Measurements from ENCODE around the gene ZNF467. TPM values are rescaled to one million over a fixed set of nuclear protein-coding genes. Genes with fewer than 3 reads are reported as not detected.

ZNF467 gene
- total and polyA plus RNA-seq, 2 donors (not counting 3 experiments of a cell fraction or from before 2014, with no cell fraction given) = 4.2 to 8.9 TPM

DNA sequence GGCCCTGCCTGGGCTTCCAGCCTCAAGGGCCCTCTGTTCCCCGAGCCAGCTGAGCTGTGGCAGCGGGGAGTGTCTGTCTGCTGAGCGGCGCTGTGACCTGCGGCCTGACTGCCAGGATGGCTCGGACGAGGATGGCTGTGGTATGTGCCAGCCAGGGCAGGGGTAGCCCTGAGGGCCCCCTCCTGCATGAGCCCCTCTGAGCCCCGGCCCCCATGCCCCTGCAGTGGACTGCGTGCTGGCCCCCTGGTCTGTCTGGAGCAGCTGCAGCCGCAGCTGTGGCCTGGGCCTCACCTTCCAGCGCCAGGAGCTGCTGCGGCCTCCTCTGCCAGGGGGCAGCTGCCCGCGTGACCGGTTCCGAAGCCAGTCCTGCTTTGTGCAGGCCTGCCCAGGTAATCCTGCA, 28.4 kb upstream of the ZNF467 start:
- no peak overlapping the region for H3K27ac ChIP-seq (ENCODE audit: insufficient read depth, low read depth, low read length)
- H3K36me3 ChIP-seq (ENCODE audit: control insufficient read depth in 2 of 2, extremely low read depth in 1 of 2, insufficient read depth in 2 of 2, low read length in 2 of 2) = no peaks in the 10 kb centered on the region
- dilution Hi-C loops (cut with MboI; ENCODE audit: extremely low pct_ligation_motif_present, low sequenced_read_pairs) (no loop called here), intact Hi-C loops (cut with micrococcal nuclease) (no loop called here)
- no peak overlapping the region for H3K9ac ChIP-seq (replicated peaks; ENCODE audit: extremely low read depth, insufficient read depth, low read length)
- CTCF ChIA-PET = interaction anchor here (4.6 kb wide), 1 partner anchor 139 kb away, joined by 47 read pairs; no protein-coding TSS in a partner anchor
- no peaks in the 10 kb centered on the region for H4K20me1 ChIP-seq (replicated peaks; ENCODE audit: control insufficient read depth, extremely low read depth, insufficient read depth, low read length)
- H3K27me3 ChIP-seq (ENCODE audit: control insufficient read depth in 2 of 2, insufficient read depth in 2 of 2, low read length in 2 of 2) = no peaks in the 10 kb centered on the region
- no peak overlapping the region for H2AFZ ChIP-seq (ENCODE audit: low read depth, low read length)
- no peaks in the 10 kb centered on the region for H3K4me1 ChIP-seq (ENCODE audit: control insufficient read depth, extremely low read depth, insufficient read depth, low read length)
- DNase-seq (ENCODE audit: low read depth, low spot score) (no peak), FAIRE-seq (no peak)
- H3K9me3 ChIP-seq (replicated peaks; ENCODE audit: control insufficient read depth, insufficient read depth, low read length) = no peaks in the 10 kb centered on the region
- H3K4me3 ChIP-seq (replicated peaks in 1 of 3; ENCODE audit: insufficient read depth in 1 of 3, low read depth in 1 of 3, low read length in 3 of 3) = no peak overlapping the region
- no TSS peak for BruUV-seq (replicated peaks)
- TF ChIP-seq, protein P1, sequence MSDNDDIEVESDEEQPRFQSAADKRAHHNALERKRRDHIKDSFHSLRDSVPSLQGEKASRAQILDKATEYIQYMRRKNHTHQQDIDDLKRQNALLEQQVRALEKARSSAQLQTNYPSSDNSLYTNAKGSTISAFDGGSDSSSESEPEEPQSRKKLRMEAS (IDR thresholded peaks at IDR 0.05; ENCODE audit: insufficient read depth, insufficient read length) = no peak
- TF ChIP-seq JUN (IDR thresholded peaks at IDR 0.05; ENCODE audit: borderline replicate concordance, insufficient read depth, insufficient read length, low read depth) = no peak
- no peak for TF ChIP-seq POLR2A (IDR thresholded peaks at IDR 0.05; ENCODE audit: low read depth, low read length)
- TF ChIP-seq POLR2AphosphoS5 (IDR thresholded peaks at IDR 0.05; ENCODE audit: insufficient read depth, low read depth, low read length) = no peak
- TF ChIP-seq, protein P2, sequence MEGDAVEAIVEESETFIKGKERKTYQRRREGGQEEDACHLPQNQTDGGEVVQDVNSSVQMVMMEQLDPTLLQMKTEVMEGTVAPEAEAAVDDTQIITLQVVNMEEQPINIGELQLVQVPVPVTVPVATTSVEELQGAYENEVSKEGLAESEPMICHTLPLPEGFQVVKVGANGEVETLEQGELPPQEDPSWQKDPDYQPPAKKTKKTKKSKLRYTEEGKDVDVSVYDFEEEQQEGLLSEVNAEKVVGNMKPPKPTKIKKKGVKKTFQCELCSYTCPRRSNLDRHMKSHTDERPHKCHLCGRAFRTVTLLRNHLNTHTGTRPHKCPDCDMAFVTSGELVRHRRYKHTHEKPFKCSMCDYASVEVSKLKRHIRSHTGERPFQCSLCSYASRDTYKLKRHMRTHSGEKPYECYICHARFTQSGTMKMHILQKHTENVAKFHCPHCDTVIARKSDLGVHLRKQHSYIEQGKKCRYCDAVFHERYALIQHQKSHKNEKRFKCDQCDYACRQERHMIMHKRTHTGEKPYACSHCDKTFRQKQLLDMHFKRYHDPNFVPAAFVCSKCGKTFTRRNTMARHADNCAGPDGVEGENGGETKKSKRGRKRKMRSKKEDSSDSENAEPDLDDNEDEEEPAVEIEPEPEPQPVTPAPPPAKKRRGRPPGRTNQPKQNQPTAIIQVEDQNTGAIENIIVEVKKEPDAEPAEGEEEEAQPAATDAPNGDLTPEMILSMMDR (IDR thresholded peaks at IDR 0.05; ENCODE audit: extremely low read depth in 1 of 2, insufficient read depth in 1 of 2, low read depth in 1 of 2, low read length in 2 of 2) = no peak
- no peak for TF ChIP-seq MYC (IDR thresholded peaks at IDR 0.05; ENCODE audit: low read depth, low read length)
- no peak for TF ChIP-seq EZH2 (IDR thresholded peaks at IDR 0.05; ENCODE audit: borderline replicate concordance, low read depth, low read length, severe bottlenecking)
- no peak for TF ChIP-seq GATA2 (IDR thresholded peaks at IDR 0.05; ENCODE audit: insufficient read depth, insufficient read length, low read depth, low read length)
- no peak for TF ChIP-seq FOS (IDR thresholded peaks at IDR 0.05; ENCODE audit: borderline replicate concordance, insufficient read depth, low read length)
- no peak overlapping the region for H3K4me2 ChIP-seq (ENCODE audit: insufficient read depth, low read length)
- H3K9me1 ChIP-seq (replicated peaks; ENCODE audit: control insufficient read depth, extremely low read depth, insufficient read depth, low read length) = no peaks in the 10 kb centered on the region
- no peaks in the 10 kb centered on the region for H3K79me2 ChIP-seq (ENCODE audit: control insufficient read depth, insufficient read depth, low read length)
- POLR2A ChIA-PET = no interaction called here

Measured in endothelial cell of umbilical vein (primary cell).